ENCODE measurements around the gene CLNK. TPM values are rescaled to one million over a fixed set of nuclear protein-coding genes. Genes with fewer than 3 reads are reported as not detected.

Gene CLNK
- total RNA-seq, 2 experiments from 2014 or later: not detected

- intact Hi-C loops (cut with micrococcal nuclease): loop anchor here (1.0 kb wide), 2 partner anchors 15 to 61 kb away; no protein-coding TSS in a partner anchor
- H3K4me3 Mint-ChIP-seq: no peak overlapping the region
- DNase-seq: no peak
- no peaks in the 10 kb centered on the region for H3K36me3 Mint-ChIP-seq (ENCODE audit: low read depth)
- H3K27me3 Mint-ChIP-seq (ENCODE audit: low read depth): no peaks in the 10 kb centered on the region
- H3K27ac Mint-ChIP-seq: no peak overlapping the region
- H3K9me3 Mint-ChIP-seq: peaks cover 5% of the 10 kb centered on the region
- CTCF ChIA-PET: interaction anchor here (0.5 kb wide), 1 partner anchor 1678 kb away, joined by 3 read pairs; no protein-coding TSS in a partner anchor
- H3K4me1 Mint-ChIP-seq (ENCODE audit: low read depth): peaks cover 28% of the 10 kb centered on the region
Observed at GRCh38 chr4:10671799-10672198, 12.8 kb downstream of the CLNK start.

- intact Hi-C loops (cut with micrococcal nuclease): loop anchor here (1.0 kb wide), 2 partner anchors 15 to 61 kb away; no protein-coding TSS in a partner anchor
- H3K9me3 Mint-ChIP-seq: peaks cover 2% of the 10 kb centered on the region
- H3K27me3 Mint-ChIP-seq (ENCODE audit: low read depth): no peaks in the 10 kb centered on the region
- no peaks in the 10 kb centered on the region for H3K36me3 Mint-ChIP-seq (ENCODE audit: low read depth)
- H3K4me1 Mint-ChIP-seq (ENCODE audit: low read depth): peaks cover 26% of the 10 kb centered on the region
- peak; percentile 45 for DNase-seq
- H3K4me3 Mint-ChIP-seq: no peak overlapping the region
- H3K27ac Mint-ChIP-seq: peak overlapping the region; percentile 59
- CTCF ChIA-PET: interaction anchor here (0.6 kb wide), 1 partner anchor 15 kb away, joined by 3 read pairs; no protein-coding TSS in a partner anchor
Observed at GRCh38 chr4:10671366-10671765, 13.2 kb downstream of the CLNK start.

GRCh38 chr4:10670321-10670720 lies 14.2 kb downstream of the CLNK start:
- intact Hi-C loops (cut with micrococcal nuclease): no loop called here
- CTCF ChIA-PET: no interaction called here
- no peaks in the 10 kb centered on the region for H3K36me3 Mint-ChIP-seq (ENCODE audit: low read depth)
- H3K4me1 Mint-ChIP-seq (ENCODE audit: low read depth): peaks cover 26% of the 10 kb centered on the region
- no peak overlapping the region for H3K27ac Mint-ChIP-seq
- no peak for DNase-seq
- H3K4me3 Mint-ChIP-seq: no peak overlapping the region
- no peaks in the 10 kb centered on the region for H3K27me3 Mint-ChIP-seq (ENCODE audit: low read depth)
- H3K9me3 Mint-ChIP-seq: peaks cover 1% of the 10 kb centered on the region

- Mint-ChIP-seq H3K4me3 (no peak overlapping the region), H3K27ac (no peak overlapping the region), H3K9me3 (no peaks in the 10 kb centered on the region), H3K27me3 (ENCODE audit: low read depth) (no peaks in the 10 kb centered on the region), H3K36me3 (ENCODE audit: low read depth) (no peaks in the 10 kb centered on the region), H3K4me1 (ENCODE audit: low read depth) (peaks cover 18% of the 10 kb centered on the region)
- no peak for DNase-seq
- intact Hi-C loops (cut with micrococcal nuclease): no loop called here
- CTCF ChIA-PET: no interaction called here
Observed at GRCh38 chr4:10667701-10668326, 16.8 kb downstream of the CLNK start.

GRCh38 chr4:10666616-10667015 lies 18.0 kb downstream of the CLNK start:
- Mint-ChIP-seq H3K4me1 (ENCODE audit: low read depth) (peaks cover 7% of the 10 kb centered on the region), H3K4me3 (no peak overlapping the region), H3K36me3 (ENCODE audit: low read depth) (no peaks in the 10 kb centered on the region), H3K27ac (no peak overlapping the region), H3K9me3 (no peaks in the 10 kb centered on the region), H3K27me3 (ENCODE audit: low read depth) (no peaks in the 10 kb centered on the region)
- CTCF ChIA-PET: interaction anchor here (1.0 kb wide), 1 partner anchor 10 kb away, joined by 3 read pairs; no protein-coding TSS in a partner anchor
- DNase-seq: no peak
- intact Hi-C loops (cut with micrococcal nuclease): no loop called here

- no peak for DNase-seq
- CTCF ChIA-PET: no interaction called here
- H3K9me3 Mint-ChIP-seq: no peaks in the 10 kb centered on the region
- no peaks in the 10 kb centered on the region for H3K4me1 Mint-ChIP-seq (ENCODE audit: low read depth)
- no peak overlapping the region for H3K27ac Mint-ChIP-seq
- intact Hi-C loops (cut with micrococcal nuclease): no loop called here
- no peak overlapping the region for H3K4me3 Mint-ChIP-seq
- no peaks in the 10 kb centered on the region for H3K27me3 Mint-ChIP-seq (ENCODE audit: low read depth)
- H3K36me3 Mint-ChIP-seq (ENCODE audit: low read depth): no peaks in the 10 kb centered on the region
Observed at GRCh38 chr4:10664408-10664807, 20.2 kb downstream of the CLNK start.

- Mint-ChIP-seq H3K4me1 (ENCODE audit: low read depth) (peaks cover 2% of the 10 kb centered on the region), H3K36me3 (ENCODE audit: low read depth) (no peaks in the 10 kb centered on the region), H3K4me3 (no peak overlapping the region), H3K27ac (no peak overlapping the region), H3K27me3 (ENCODE audit: low read depth) (no peaks in the 10 kb centered on the region), H3K9me3 (no peaks in the 10 kb centered on the region)
- DNase-seq: no peak
- CTCF ChIA-PET: no interaction called here
- intact Hi-C loops (cut with micrococcal nuclease): no loop called here
Observed at GRCh38 chr4:10662937-10663336, 21.6 kb downstream of the CLNK start.

- Mint-ChIP-seq H3K36me3 (ENCODE audit: low read depth) (no peaks in the 10 kb centered on the region), H3K9me3 (no peaks in the 10 kb centered on the region), H3K4me1 (ENCODE audit: low read depth) (peaks cover 14% of the 10 kb centered on the region), H3K27me3 (ENCODE audit: low read depth) (no peaks in the 10 kb centered on the region), H3K27ac (no peak overlapping the region), H3K4me3 (no peak overlapping the region)
- intact Hi-C loops (cut with micrococcal nuclease): no loop called here
- CTCF ChIA-PET: no interaction called here
- DNase-seq: no peak
Observed at GRCh38 chr4:10661047-10661446, 23.5 kb downstream of the CLNK start.

- DNase-seq: no peak
- Mint-ChIP-seq H3K4me3 (no peak overlapping the region), H3K27ac (no peak overlapping the region), H3K36me3 (ENCODE audit: low read depth) (no peaks in the 10 kb centered on the region), H3K9me3 (peaks cover 2% of the 10 kb centered on the region), H3K4me1 (ENCODE audit: low read depth) (peaks cover 23% of the 10 kb centered on the region), H3K27me3 (ENCODE audit: low read depth) (no peaks in the 10 kb centered on the region)
- CTCF ChIA-PET: no interaction called here
- intact Hi-C loops (cut with micrococcal nuclease): loop anchor here (5.0 kb wide), 2 partner anchors 73 to 813 kb away; no protein-coding TSS in a partner anchor
Observed at GRCh38 chr4:10659251-10659650, 25.3 kb downstream of the CLNK start.

- no peak for DNase-seq
- Mint-ChIP-seq H3K36me3 (ENCODE audit: low read depth) (no peaks in the 10 kb centered on the region), H3K4me3 (no peak overlapping the region), H3K9me3 (peaks cover 2% of the 10 kb centered on the region), H3K27ac (no peak overlapping the region), H3K4me1 (ENCODE audit: low read depth) (peaks cover 23% of the 10 kb centered on the region), H3K27me3 (ENCODE audit: low read depth) (no peaks in the 10 kb centered on the region)
- intact Hi-C loops (cut with micrococcal nuclease): loop anchor here (1.0 to 5.0 kb wide), 3 partner anchors 14 to 815 kb away; no protein-coding TSS in a partner anchor
- CTCF ChIA-PET: interaction anchor here (1.1 to 1.2 kb wide), 2 partner anchors 9 to 657 kb away, joined by 3 to 4 read pairs; no protein-coding TSS in a partner anchor
Observed at GRCh38 chr4:10656988-10657387, 27.6 kb downstream of the CLNK start.

GRCh38 chr4:10656420-10656819 lies 28.1 kb downstream of the CLNK start:
- Mint-ChIP-seq H3K36me3 (ENCODE audit: low read depth) (no peaks in the 10 kb centered on the region), H3K27me3 (ENCODE audit: low read depth) (no peaks in the 10 kb centered on the region), H3K4me1 (ENCODE audit: low read depth) (peaks cover 23% of the 10 kb centered on the region), H3K27ac (no peak overlapping the region), H3K9me3 (peaks cover 2% of the 10 kb centered on the region), H3K4me3 (no peak overlapping the region)
- intact Hi-C loops (cut with micrococcal nuclease): loop anchor here (1.0 to 5.0 kb wide), 3 partner anchors 15 to 816 kb away; no protein-coding TSS in a partner anchor
- CTCF ChIA-PET: interaction anchor here (1.1 to 1.2 kb wide), 2 partner anchors 10 to 656 kb away, joined by 3 to 4 read pairs; no protein-coding TSS in a partner anchor
- no peak for DNase-seq

GRCh38 chr4:10655968-10656367 lies 28.6 kb downstream of the CLNK start:
- peaks cover 23% of the 10 kb centered on the region for H3K4me1 Mint-ChIP-seq (ENCODE audit: low read depth)
- H3K27me3 Mint-ChIP-seq (ENCODE audit: low read depth): no peaks in the 10 kb centered on the region
- H3K9me3 Mint-ChIP-seq: peaks cover 2% of the 10 kb centered on the region
- no peak for DNase-seq
- CTCF ChIA-PET: interaction anchor here (1.2 kb wide), 1 partner anchor 656 kb away, joined by 4 read pairs; no protein-coding TSS in a partner anchor
- intact Hi-C loops (cut with micrococcal nuclease): loop anchor here (1.0 to 5.0 kb wide), 3 partner anchors 15 to 816 kb away; no protein-coding TSS in a partner anchor
- H3K4me3 Mint-ChIP-seq: no peak overlapping the region
- H3K27ac Mint-ChIP-seq: no peak overlapping the region
- H3K36me3 Mint-ChIP-seq (ENCODE audit: low read depth): no peaks in the 10 kb centered on the region

GRCh38 chr4:10648479-10648878 lies 36.1 kb downstream of the CLNK start:
- H3K9me3 Mint-ChIP-seq: no peaks in the 10 kb centered on the region
- no peaks in the 10 kb centered on the region for H3K36me3 Mint-ChIP-seq (ENCODE audit: low read depth)
- H3K4me1 Mint-ChIP-seq (ENCODE audit: low read depth): no peaks in the 10 kb centered on the region
- intact Hi-C loops (cut with micrococcal nuclease): no loop called here
- DNase-seq: no peak
- no peak overlapping the region for H3K27ac Mint-ChIP-seq
- H3K4me3 Mint-ChIP-seq: no peak overlapping the region
- CTCF ChIA-PET: no interaction called here
- H3K27me3 Mint-ChIP-seq (ENCODE audit: low read depth): no peaks in the 10 kb centered on the region

Data from activated naive CD4-positive, alpha-beta T cell treated with anti-CD3 and anti-CD28 coated beads for 36 hours (primary cell).